ENCODE measurements around the gene GABRA5. TPM values are rescaled to one million over a fixed set of nuclear protein-coding genes. Genes with fewer than 3 reads are reported as not detected.

The GABRA5 gene
- total RNA-seq, 1 experiment from 2014 or later: 23.3 TPM

DNA sequence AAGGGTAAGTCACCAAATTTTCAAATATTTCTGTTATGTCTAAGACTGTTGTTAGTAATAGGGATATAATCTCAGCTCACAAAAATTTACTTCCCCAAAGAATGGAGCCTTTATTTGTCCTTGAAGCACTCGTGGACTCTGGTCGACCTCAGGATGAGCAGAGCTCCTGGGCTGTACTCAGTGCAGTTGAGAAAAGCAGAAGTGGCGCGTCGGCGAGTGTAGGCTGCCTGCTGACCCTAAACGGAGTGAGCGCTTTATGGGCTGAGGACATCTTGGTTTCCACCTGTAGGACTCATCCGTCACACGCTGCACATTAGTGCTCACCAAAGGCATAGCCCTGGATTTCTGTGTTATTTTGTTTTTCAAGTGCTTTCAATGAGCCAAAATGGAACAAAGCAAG, 11.0 kb downstream of the GABRA5 start (continued):
- TF ChIP-seq, protein P1, sequence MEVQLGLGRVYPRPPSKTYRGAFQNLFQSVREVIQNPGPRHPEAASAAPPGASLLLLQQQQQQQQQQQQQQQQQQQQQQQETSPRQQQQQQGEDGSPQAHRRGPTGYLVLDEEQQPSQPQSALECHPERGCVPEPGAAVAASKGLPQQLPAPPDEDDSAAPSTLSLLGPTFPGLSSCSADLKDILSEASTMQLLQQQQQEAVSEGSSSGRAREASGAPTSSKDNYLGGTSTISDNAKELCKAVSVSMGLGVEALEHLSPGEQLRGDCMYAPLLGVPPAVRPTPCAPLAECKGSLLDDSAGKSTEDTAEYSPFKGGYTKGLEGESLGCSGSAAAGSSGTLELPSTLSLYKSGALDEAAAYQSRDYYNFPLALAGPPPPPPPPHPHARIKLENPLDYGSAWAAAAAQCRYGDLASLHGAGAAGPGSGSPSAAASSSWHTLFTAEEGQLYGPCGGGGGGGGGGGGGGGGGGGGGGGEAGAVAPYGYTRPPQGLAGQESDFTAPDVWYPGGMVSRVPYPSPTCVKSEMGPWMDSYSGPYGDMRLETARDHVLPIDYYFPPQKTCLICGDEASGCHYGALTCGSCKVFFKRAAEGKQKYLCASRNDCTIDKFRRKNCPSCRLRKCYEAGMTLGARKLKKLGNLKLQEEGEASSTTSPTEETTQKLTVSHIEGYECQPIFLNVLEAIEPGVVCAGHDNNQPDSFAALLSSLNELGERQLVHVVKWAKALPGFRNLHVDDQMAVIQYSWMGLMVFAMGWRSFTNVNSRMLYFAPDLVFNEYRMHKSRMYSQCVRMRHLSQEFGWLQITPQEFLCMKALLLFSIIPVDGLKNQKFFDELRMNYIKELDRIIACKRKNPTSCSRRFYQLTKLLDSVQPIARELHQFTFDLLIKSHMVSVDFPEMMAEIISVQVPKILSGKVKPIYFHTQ (CRISPR knock-in tag; IDR thresholded peaks at IDR 0.05): no peak
- TF ChIP-seq ZNF512 (CRISPR knock-in tag; IDR thresholded peaks at IDR 0.05; ENCODE audit: borderline replicate concordance) (no peak), PREB (CRISPR knock-in tag; IDR thresholded peaks at IDR 0.05; ENCODE audit: borderline replicate concordance) (no peak), NR2C2 (CRISPR knock-in tag; IDR thresholded peaks at IDR 0.05) (no peak), ZMAT4 (CRISPR knock-in tag; IDR thresholded peaks at IDR 0.05) (no peak), ELF4 (CRISPR knock-in tag; IDR thresholded peaks at IDR 0.05; ENCODE audit: low read depth) (no peak), ZNF396 (CRISPR knock-in tag; IDR thresholded peaks at IDR 0.05; ENCODE audit: borderline replicate concordance) (no peak), GABPB1 (CRISPR knock-in tag; IDR thresholded peaks at IDR 0.05) (no peak)
- TF ChIP-seq, protein P2, sequence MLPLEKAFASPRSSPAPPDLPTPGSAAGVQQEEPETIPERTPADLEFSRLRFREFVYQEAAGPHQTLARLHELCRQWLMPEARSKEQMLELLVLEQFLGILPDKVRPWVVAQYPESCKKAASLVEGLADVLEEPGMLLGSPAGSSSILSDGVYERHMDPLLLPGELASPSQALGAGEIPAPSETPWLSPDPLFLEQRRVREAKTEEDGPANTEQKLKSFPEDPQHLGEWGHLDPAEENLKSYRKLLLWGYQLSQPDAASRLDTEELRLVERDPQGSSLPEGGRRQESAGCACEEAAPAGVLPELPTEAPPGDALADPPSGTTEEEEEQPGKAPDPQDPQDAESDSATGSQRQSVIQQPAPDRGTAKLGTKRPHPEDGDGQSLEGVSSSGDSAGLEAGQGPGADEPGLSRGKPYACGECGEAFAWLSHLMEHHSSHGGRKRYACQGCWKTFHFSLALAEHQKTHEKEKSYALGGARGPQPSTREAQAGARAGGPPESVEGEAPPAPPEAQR (CRISPR knock-in tag; IDR thresholded peaks at IDR 0.05): no peak
- TF ChIP-seq, protein P3, sequence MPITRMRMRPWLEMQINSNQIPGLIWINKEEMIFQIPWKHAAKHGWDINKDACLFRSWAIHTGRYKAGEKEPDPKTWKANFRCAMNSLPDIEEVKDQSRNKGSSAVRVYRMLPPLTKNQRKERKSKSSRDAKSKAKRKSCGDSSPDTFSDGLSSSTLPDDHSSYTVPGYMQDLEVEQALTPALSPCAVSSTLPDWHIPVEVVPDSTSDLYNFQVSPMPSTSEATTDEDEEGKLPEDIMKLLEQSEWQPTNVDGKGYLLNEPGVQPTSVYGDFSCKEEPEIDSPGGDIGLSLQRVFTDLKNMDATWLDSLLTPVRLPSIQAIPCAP (CRISPR knock-in tag; IDR thresholded peaks at IDR 0.05): no peak

GRCh38 chr15:26879706-26880105, 12.8 kb downstream of the GABRA5 start:
- CTCF ChIA-PET: interaction anchor here (1.2 to 2.2 kb wide), 3 partner anchors 9 to 15 kb away, joined by 4 to 10 read pairs (median 6); no protein-coding TSS in a partner anchor
- TF ChIP-seq ZNF512 (CRISPR knock-in tag; IDR thresholded peaks at IDR 0.05; ENCODE audit: borderline replicate concordance) (no peak), CBFB (CRISPR knock-in tag; IDR thresholded peaks at IDR 0.05; ENCODE audit: low read depth) (no peak), ZNF138 (CRISPR knock-in tag; conservative IDR thresholded peaks at IDR 0.05) (no peak), JUN (CRISPR knock-in tag; IDR thresholded peaks at IDR 0.05) (no peak), ZNF423 (CRISPR knock-in tag; IDR thresholded peaks at IDR 0.05) (no peak), GRHL2 (CRISPR knock-in tag; IDR thresholded peaks at IDR 0.05; ENCODE audit: insufficient replicate concordance, severe bottlenecking) (no peak), ETV6 (CRISPR knock-in tag; IDR thresholded peaks at IDR 0.05) (no peak), ZBTB21 (CRISPR knock-in tag; IDR thresholded peaks at IDR 0.05; ENCODE audit: borderline replicate concordance) (no peak), GABPB1 (CRISPR knock-in tag; IDR thresholded peaks at IDR 0.05) (no peak), ZNF425 (CRISPR knock-in tag; conservative IDR thresholded peaks at IDR 0.05) (no peak), ZNF396 (CRISPR knock-in tag; IDR thresholded peaks at IDR 0.05; ENCODE audit: borderline replicate concordance) (no peak), TEAD1 (CRISPR knock-in tag; IDR thresholded peaks at IDR 0.05) (no peak)
- TF ChIP-seq, protein P2 (CRISPR knock-in tag; IDR thresholded peaks at IDR 0.05): no peak
- H3K27ac Mint-ChIP-seq: no peak overlapping the region

More at GRCh38 chr15:26879706-26880105, 12.8 kb downstream of the GABRA5 start:
- Mint-ChIP-seq H3K36me3 (peaks cover 19% of the 10 kb centered on the region), H3K4me1 (no peaks in the 10 kb centered on the region; the same call in 1 of the 2 replicates), H3K4me3 (no peak overlapping the region), H3K9me3 (no peaks in the 10 kb centered on the region), H3K27me3 (ENCODE audit: low read depth) (no peaks in the 10 kb centered on the region)
- ATAC-seq: no peak
- DNase-seq (ENCODE audit: low spot score): no peak
- POLR2A ChIA-PET: no interaction called here

Data from WTC11 (cell line).